Fibroblast of lung (primary cell): Measurements from ENCODE around the gene GREM2. TPM values are rescaled to one million over a fixed set of nuclear protein-coding genes. Genes with fewer than 3 reads are reported as not detected.

Experiments
- DNase-seq, 2 donors: peaks; one replicate each; pipeline versions ENCODE4 v3.0.0 to v3.0.0-alpha.2; 2010; ENCODE audit warnings: low read depth in 2 of 2
- H2AFZ ChIP-seq: 2 replicates; pipeline ENCODE4 v1.5.1; 2012; ENCODE audit warnings: low read length, control low read depth, inconsistent platforms
- H3K27ac ChIP-seq: 2 replicates; pipeline ENCODE4 v1.5.1; 2011; ENCODE audit warnings: low read length, control low read depth; ENCODE audit not compliant: insufficient read depth
- H3K27me3 ChIP-seq: 2 replicates; pipeline ENCODE4 v1.5.1; 2011; ENCODE audit warnings: mild to moderate bottlenecking, low read length; ENCODE audit not compliant: control insufficient read depth, insufficient read depth
- H3K36me3 ChIP-seq: 2 replicates; pipeline ENCODE4 v1.5.1; 2011; ENCODE audit warnings: low read length; ENCODE audit not compliant: control insufficient read depth, insufficient read depth
- H3K4me1 ChIP-seq: 2 replicates; pipeline ENCODE4 v1.5.1; 2011; ENCODE audit warnings: low read length; ENCODE audit not compliant: control insufficient read depth, insufficient read depth; ENCODE audit errors: extremely low read depth
- H3K4me2 ChIP-seq: 2 replicates; pipeline ENCODE4 v1.5.1; 2011; ENCODE audit warnings: low read length, control low read depth; ENCODE audit not compliant: insufficient read depth; ENCODE audit errors: extremely low read depth
- H3K4me3 ChIP-seq, 4 experiments: fragments of 200-600 bp in 1 of 4; sonication (generic) in 1 of 4; replicated peaks in 1 of 4; 2 replicates each; pipeline ENCODE4 v1.5.1; 2011 to 2016; ENCODE audit warnings: low read length in 4 of 4, low read depth in 3 of 4, mild to moderate bottlenecking in 3 of 4, control low read depth in 2 of 4, inconsistent platforms in 1 of 4, mixed read lengths in 1 of 4; ENCODE audit not compliant: insufficient read depth in 1 of 4; ENCODE audit errors: control extremely low read depth in 1 of 4
- H3K79me2 ChIP-seq: 2 replicates; pipeline ENCODE4 v1.5.1; 2012; ENCODE audit warnings: mild to moderate bottlenecking, low read length, inconsistent platforms; ENCODE audit not compliant: control insufficient read depth, insufficient read depth
- H3K9ac ChIP-seq: 2 replicates; pipeline ENCODE4 v1.5.1; 2011; ENCODE audit warnings: mild to moderate bottlenecking, low read length, control low read depth; ENCODE audit not compliant: insufficient read depth
- H3K9me3 ChIP-seq: 2 replicates; pipeline ENCODE4 v1.5.1; 2012; ENCODE audit warnings: low read depth, low read length; ENCODE audit not compliant: control insufficient read depth, insufficient read depth
- H4K20me1 ChIP-seq: 2 replicates; pipeline ENCODE4 v1.5.1; 2011; ENCODE audit warnings: low read length; ENCODE audit not compliant: control insufficient read depth, insufficient read depth; ENCODE audit errors: extremely low read depth
- CTCF ChIP-seq, 2 donors: IDR thresholded peaks in 1 of 2; conservative IDR thresholded peaks in 1 of 2; 1 replicate in 1 of 2; 2 replicates in 1 of 2; pipeline ENCODE4 v1.5.1; 2011 to 2012; ENCODE audit warnings: low read length in 2 of 2, control low read depth in 1 of 2, inconsistent platforms in 1 of 2, low read depth in 1 of 2, mild to moderate bottlenecking in 1 of 2
- EZH2 ChIP-seq: IDR thresholded peaks from 2 replicates; pipeline ENCODE4 v1.5.1; 2012; ENCODE audit warnings: low read length, control low read depth, mild to moderate bottlenecking; ENCODE audit errors: missing control alignments
- polyA plus RNA-seq, 2 donors: library from polyadenylated mRNA; depleted of rRNA in 1 of 2; stranded (reverse) in 1 of 2; unstranded in 1 of 2; fragments of >200 nt; gene quantifications; 2 replicates each; pipeline ENCODE4 v1.2.1, GENCODE V29; 2011 to 2012; ENCODE audit warnings: missing spikeins in 1 of 2
- total RNA-seq: library from RNA; depleted of rRNA; stranded (reverse); fragments of >200 nt; gene quantifications from 2 replicates; pipeline ENCODE4 v1.2.1, GENCODE V29; 2014

The GREM2 gene
- total and polyA plus RNA-seq, 2 donors (not counting 1 experiment from before 2014, with no cell fraction given), result 6.9 to 21.1 TPM

- no peaks in the 10 kb centered on the region for H4K20me1 ChIP-seq
- no peak for DNase-seq
- H3K27ac ChIP-seq, result no peak overlapping the region
- no peak overlapping the region for H3K4me3 ChIP-seq
- H3K27me3 ChIP-seq, result no peaks in the 10 kb centered on the region
- no peak overlapping the region for H3K9ac ChIP-seq
- H3K9me3 ChIP-seq, result no peaks in the 10 kb centered on the region
- peaks cover 2% of the 10 kb centered on the region for H3K36me3 ChIP-seq
- peaks cover 7% of the 10 kb centered on the region for H3K4me1 ChIP-seq
- no peak overlapping the region for H3K4me2 ChIP-seq
- no peaks in the 10 kb centered on the region for H3K79me2 ChIP-seq
- TF ChIP-seq EZH2 (no peak), CTCF (conservative IDR thresholded peaks at IDR 0.05 in 1 of 2, IDR thresholded peaks at IDR 0.05 in 1 of 2; ENCODE audit: low read depth in 1 of 2, low read length in 2 of 2) (no peak)
- no peak overlapping the region for H2AFZ ChIP-seq
These were observed 44.9 kb downstream of the GREM2 start for GRCh38 chr1:240567066-240567465.

- DNase-seq, result peak in 1 of 2 donors; percentile 3
- H3K9me3 ChIP-seq, result no peaks in the 10 kb centered on the region
- no peaks in the 10 kb centered on the region for H3K27me3 ChIP-seq
- H3K4me1 ChIP-seq, result peaks cover 7% of the 10 kb centered on the region
- H3K36me3 ChIP-seq, result peaks cover 2% of the 10 kb centered on the region
- H4K20me1 ChIP-seq, result no peaks in the 10 kb centered on the region
- no peak overlapping the region for H3K4me2 ChIP-seq
- H2AFZ ChIP-seq, result no peak overlapping the region
- H3K27ac ChIP-seq, result no peak overlapping the region
- H3K79me2 ChIP-seq, result no peaks in the 10 kb centered on the region
- H3K9ac ChIP-seq, result no peak overlapping the region
- TF ChIP-seq EZH2 (no peak), CTCF (conservative IDR thresholded peaks at IDR 0.05 in 1 of 2, IDR thresholded peaks at IDR 0.05 in 1 of 2; ENCODE audit: low read depth in 1 of 2, low read length in 2 of 2) (no peak)
- H3K4me3 ChIP-seq, result no peak overlapping the region
These were observed 49.2 kb downstream of the GREM2 start for GRCh38 chr1:240562779-240563178.

- H3K4me1 ChIP-seq, result peaks cover 7% of the 10 kb centered on the region
- H3K27ac ChIP-seq, result peak overlapping the region; percentile 7
- peaks cover 2% of the 10 kb centered on the region for H3K36me3 ChIP-seq
- peak overlapping the region; percentile 1 for H3K4me2 ChIP-seq
- H3K9me3 ChIP-seq, result no peaks in the 10 kb centered on the region
- H2AFZ ChIP-seq, result no peak overlapping the region
- DNase-seq, result peak; percentile 46 to 72
- H3K4me3 ChIP-seq, result no peak overlapping the region
- no peak overlapping the region for H3K9ac ChIP-seq
- no peaks in the 10 kb centered on the region for H3K27me3 ChIP-seq
- no peaks in the 10 kb centered on the region for H3K79me2 ChIP-seq
- H4K20me1 ChIP-seq, result no peaks in the 10 kb centered on the region
- TF ChIP-seq CTCF (conservative IDR thresholded peaks at IDR 0.05 in 1 of 2, IDR thresholded peaks at IDR 0.05 in 1 of 2; ENCODE audit: low read depth in 1 of 2, low read length in 2 of 2) (no peak), EZH2 (no peak)
These were observed 49.8 kb downstream of the GREM2 start for GRCh38 chr1:240562111-240562590.
